Measurements from ENCODE around the gene CFAP52. TPM values are rescaled to one million over a fixed set of nuclear protein-coding genes. Genes with fewer than 3 reads are reported as not detected.
"Not testable (repeated sequence)": the region's sequence is repeated elsewhere in the genome, so short reads cannot be mapped to it uniquely, and the experiment has no call there.

Gene CFAP52
- total and polyA plus RNA-seq, 5 donors from 2014 or later, result not detected

DNA sequence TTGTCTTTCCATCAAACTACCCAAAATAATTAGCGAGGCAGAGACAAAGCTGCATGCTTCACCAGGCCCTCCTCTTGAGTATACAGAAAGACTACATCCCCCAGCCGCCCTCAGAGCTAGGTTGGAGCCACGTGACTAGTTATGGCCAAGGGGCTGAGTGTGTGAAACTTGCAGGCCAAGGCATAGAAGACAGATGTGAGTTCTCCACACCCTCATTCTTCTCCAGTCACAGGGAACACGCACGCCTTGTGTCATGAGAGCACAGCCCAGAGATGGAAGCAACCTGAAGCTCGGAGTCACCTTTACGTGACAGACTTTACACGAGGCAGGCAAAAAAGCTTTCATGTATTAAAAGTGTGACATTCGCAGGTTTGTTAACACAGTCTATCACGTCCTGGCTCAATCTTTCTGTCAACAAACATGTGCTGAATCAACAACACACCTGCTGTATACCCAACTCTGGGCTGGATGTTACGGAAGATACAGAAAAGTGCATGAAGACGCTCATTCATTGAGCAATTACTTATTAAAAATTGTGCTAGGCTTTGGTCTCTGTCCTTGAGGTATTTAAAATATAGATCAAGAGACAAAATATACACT lies 39.2 kb upstream of the CFAP52 start:
- ATAC-seq (ENCODE audit: low read depth in 2 of 2), result no peak

DNA sequence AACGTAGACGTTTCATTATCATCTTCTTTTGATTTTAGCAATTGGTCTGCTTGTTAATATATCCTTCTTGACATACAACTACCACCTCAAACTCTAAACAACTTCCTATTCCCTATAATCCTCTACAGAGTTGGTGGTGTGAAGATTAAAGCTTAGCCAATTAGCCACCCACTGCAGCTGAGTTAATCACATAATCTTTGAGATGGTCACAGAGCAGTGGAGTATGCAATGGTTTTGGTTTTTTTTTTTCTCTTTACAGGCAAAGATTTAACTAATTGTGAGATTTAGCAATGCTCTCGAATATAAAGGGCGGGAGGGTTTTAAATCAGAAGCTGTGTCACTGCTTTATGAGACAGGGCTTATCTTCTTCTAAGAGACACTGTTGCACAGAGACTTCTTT lies 37.8 kb upstream of the CFAP52 start:
- Mint-ChIP-seq H3K4me3 (no peak overlapping the region), H3K27me3 (no peaks in the 10 kb centered on the region), H3K36me3 (peaks cover 34% of the 10 kb centered on the region), H3K9me3 (no peaks in the 10 kb centered on the region), H3K27ac (peak overlapping the region in 1 of 3 donors; percentile 49), H3K4me1 (peaks cover 0 to 5% (median 3%) of the 10 kb centered on the region in 4 donors)
- ATAC-seq (ENCODE audit: low read depth in 2 of 2) (no peak), DNase-seq (no peak)
- H3K36me3 ChIP-seq (ENCODE audit: control insufficient read depth, insufficient read depth, low read length), result peaks cover 14% of the 10 kb centered on the region
- no peaks in the 10 kb centered on the region for H3K4me1 ChIP-seq (ENCODE audit: control insufficient read depth, insufficient read depth, low read length, poor library complexity, severe bottlenecking)
- no peak overlapping the region for H3K4me3 ChIP-seq (ENCODE audit: low read depth, low read length)
- no peaks in the 10 kb centered on the region for H3K27me3 ChIP-seq (ENCODE audit: control insufficient read depth, insufficient read depth, low read length)
- H3K27ac ChIP-seq (ENCODE audit: insufficient read depth, low read length, poor library complexity, severe bottlenecking), result no peak overlapping the region
- H3K9me3 ChIP-seq (ENCODE audit: control insufficient read depth in 2 of 2, low read length in 2 of 2), result no peaks in the 10 kb centered on the region

More for the DNA sequence above, 39.2 kb upstream of the CFAP52 start:
- Mint-ChIP-seq H3K9me3 (no peaks in the 10 kb centered on the region), H3K27me3 (no peaks in the 10 kb centered on the region), H3K4me1 (peaks cover 0 to 5% (median 3%) of the 10 kb centered on the region in 4 donors), H3K36me3 (peaks cover 25% of the 10 kb centered on the region), H3K27ac (no peak overlapping the region), H3K4me3 (no peak overlapping the region)
- Histone ChIP-seq H3K36me3 (ENCODE audit: control insufficient read depth, insufficient read depth, low read length) (peaks cover 14% of the 10 kb centered on the region), H3K9me3 (ENCODE audit: control insufficient read depth in 2 of 2, low read length in 2 of 2) (no peaks in the 10 kb centered on the region), H3K4me3 (ENCODE audit: low read depth, low read length) (no peak overlapping the region), H3K4me1 (ENCODE audit: control insufficient read depth, insufficient read depth, low read length, poor library complexity, severe bottlenecking) (no peaks in the 10 kb centered on the region), H3K27ac (ENCODE audit: insufficient read depth, low read length, poor library complexity, severe bottlenecking) (no peak overlapping the region), H3K27me3 (ENCODE audit: control insufficient read depth, insufficient read depth, low read length) (no peaks in the 10 kb centered on the region)
- DNase-seq, result no peak

DNA sequence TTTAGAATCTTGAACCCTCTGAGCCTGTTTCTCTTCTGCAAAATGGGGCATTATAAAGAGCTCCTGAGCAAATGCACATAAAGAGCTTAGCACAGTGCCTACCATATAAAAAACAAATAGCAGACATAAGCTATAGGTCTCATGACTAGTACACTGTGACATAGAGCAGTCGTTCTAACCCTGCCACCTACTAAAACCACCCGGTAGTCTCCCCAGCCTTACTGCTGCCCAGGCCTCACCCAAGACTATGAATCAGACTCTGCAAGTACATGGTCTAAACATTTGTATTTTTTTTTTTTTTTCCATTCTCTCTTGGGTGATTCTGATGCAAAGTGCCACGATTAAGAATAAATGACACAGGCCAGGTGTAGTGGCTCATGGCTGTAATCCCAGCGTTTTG lies 34.7 kb upstream of the CFAP52 start:
- no peak for DNase-seq

DNA sequence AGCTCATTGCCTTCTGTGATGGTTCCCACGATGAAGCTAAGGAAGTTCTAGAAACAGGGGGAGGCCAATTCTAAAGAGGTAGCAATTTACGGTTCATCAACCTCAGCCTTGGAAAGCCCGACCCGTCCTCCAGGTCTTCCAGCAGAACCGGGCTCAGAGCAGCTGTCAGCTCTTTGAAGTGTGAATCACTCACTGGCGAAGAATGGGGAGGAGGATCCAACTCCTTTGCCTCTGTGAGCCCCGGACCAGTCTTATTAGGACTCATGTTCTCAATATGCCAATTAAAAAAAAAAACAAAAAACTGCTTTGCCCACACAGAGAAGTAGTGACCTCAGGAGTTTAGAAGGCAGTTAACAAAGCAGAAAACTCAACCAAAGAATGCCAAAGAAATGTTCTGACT lies 32.2 kb upstream of the CFAP52 start:
- Mint-ChIP-seq H3K27ac (no peak overlapping the region), H3K9me3 (no peaks in the 10 kb centered on the region), H3K4me3 (no peak overlapping the region), H3K4me1 (peaks cover 2 to 6% (median 4%) of the 10 kb centered on the region in 4 donors), H3K27me3 (no peaks in the 10 kb centered on the region), H3K36me3 (peaks cover 49% of the 10 kb centered on the region)
- H3K4me3 ChIP-seq (ENCODE audit: low read depth, low read length), result no peak overlapping the region
- H3K4me1 ChIP-seq (ENCODE audit: control insufficient read depth, insufficient read depth, low read length, poor library complexity, severe bottlenecking), result no peaks in the 10 kb centered on the region
- no peaks in the 10 kb centered on the region for H3K27me3 ChIP-seq (ENCODE audit: control insufficient read depth, insufficient read depth, low read length)
- H3K9me3 ChIP-seq (ENCODE audit: control insufficient read depth in 2 of 2, low read length in 2 of 2), result no peaks in the 10 kb centered on the region
- H3K27ac ChIP-seq (ENCODE audit: insufficient read depth, low read length, poor library complexity, severe bottlenecking), result no peak overlapping the region
- DNase-seq (no peak), ATAC-seq (ENCODE audit: low read depth in 2 of 2) (no peak)
- H3K36me3 ChIP-seq (ENCODE audit: control insufficient read depth, insufficient read depth, low read length), result peaks cover 11% of the 10 kb centered on the region

More for the DNA sequence above, 34.7 kb upstream of the CFAP52 start:
- Mint-ChIP-seq H3K27ac (peak overlapping the region in 1 of 3 donors; percentile 66), H3K27me3 (no peaks in the 10 kb centered on the region), H3K4me3 (no peak overlapping the region), H3K36me3 (peaks cover 52% of the 10 kb centered on the region), H3K9me3 (no peaks in the 10 kb centered on the region), H3K4me1 (peaks cover 0 to 6% (median 2%) of the 10 kb centered on the region in 4 donors)
- no peaks in the 10 kb centered on the region for H3K27me3 ChIP-seq (ENCODE audit: control insufficient read depth, insufficient read depth, low read length)
- peaks cover 16% of the 10 kb centered on the region for H3K36me3 ChIP-seq (ENCODE audit: control insufficient read depth, insufficient read depth, low read length)
- no peak overlapping the region for H3K4me3 ChIP-seq (ENCODE audit: low read depth, low read length)
- no peaks in the 10 kb centered on the region for H3K9me3 ChIP-seq (ENCODE audit: control insufficient read depth in 2 of 2, low read length in 2 of 2)
- H3K4me1 ChIP-seq (ENCODE audit: control insufficient read depth, insufficient read depth, low read length, poor library complexity, severe bottlenecking), result no peaks in the 10 kb centered on the region
- ATAC-seq (ENCODE audit: low read depth in 2 of 2), result no peak
- H3K27ac ChIP-seq (ENCODE audit: insufficient read depth, low read length, poor library complexity, severe bottlenecking), result no peak overlapping the region

DNA sequence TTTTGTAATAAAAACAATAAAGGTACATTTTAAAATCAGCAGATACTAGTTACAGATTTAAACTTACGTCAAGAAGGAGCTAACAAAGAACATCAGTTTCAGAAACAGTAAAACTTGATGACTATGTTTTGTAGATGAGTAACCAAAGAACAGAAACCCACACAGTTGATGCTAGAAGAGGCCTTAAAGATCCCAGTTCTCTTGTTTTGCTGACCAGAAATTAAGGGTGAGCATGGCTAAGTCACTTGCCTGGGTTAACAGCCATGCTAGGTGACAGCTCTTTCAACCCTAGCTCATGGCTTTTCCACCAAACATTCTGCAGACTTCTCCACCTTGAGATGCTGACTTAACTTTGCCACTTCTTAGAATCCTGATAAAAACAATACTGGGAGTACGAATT lies 27.2 kb upstream of the CFAP52 start:
- Mint-ChIP-seq H3K4me1 (peaks cover 0 to 10% (median 3%) of the 10 kb centered on the region in 4 donors), H3K9me3 (no peaks in the 10 kb centered on the region), H3K4me3 (no peak overlapping the region), H3K27ac (no peak overlapping the region), H3K27me3 (no peaks in the 10 kb centered on the region), H3K36me3 (peaks cover 22% of the 10 kb centered on the region)
- H3K4me1 ChIP-seq (ENCODE audit: control insufficient read depth, insufficient read depth, low read length, poor library complexity, severe bottlenecking), result no peaks in the 10 kb centered on the region
- no peak overlapping the region for H3K4me3 ChIP-seq (ENCODE audit: low read depth, low read length)
- no peaks in the 10 kb centered on the region for H3K27me3 ChIP-seq (ENCODE audit: control insufficient read depth, insufficient read depth, low read length)
- H3K9me3 ChIP-seq (ENCODE audit: control insufficient read depth in 2 of 2, low read length in 2 of 2), result no peaks in the 10 kb centered on the region
- DNase-seq (no peak), ATAC-seq (ENCODE audit: low read depth in 2 of 2) (no peak)
- no peak overlapping the region for H3K27ac ChIP-seq (ENCODE audit: insufficient read depth, low read length, poor library complexity, severe bottlenecking)
- peaks cover 14% of the 10 kb centered on the region for H3K36me3 ChIP-seq (ENCODE audit: control insufficient read depth, insufficient read depth, low read length)

DNA sequence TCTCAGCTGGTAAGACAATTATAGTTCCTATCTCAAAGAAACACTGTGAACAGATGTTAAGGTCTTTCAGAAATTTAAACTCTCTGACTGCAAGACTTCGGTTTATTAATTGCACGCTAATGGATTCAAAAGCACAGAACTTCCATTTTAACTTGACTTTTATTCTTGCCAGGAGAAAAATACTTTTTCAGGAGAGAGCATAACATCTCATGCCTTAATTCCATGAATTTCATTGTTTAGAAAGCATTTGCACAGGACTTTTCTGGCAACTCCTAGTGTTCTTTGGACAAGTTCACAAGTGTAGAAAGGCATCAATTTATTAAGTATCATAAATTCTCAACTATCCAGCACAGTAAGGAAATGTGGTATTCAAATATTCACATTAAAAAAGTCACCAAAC lies 23.3 kb upstream of the CFAP52 start:
- DNase-seq (no peak), ATAC-seq (ENCODE audit: low read depth in 2 of 2) (no peak)
- Histone ChIP-seq H3K4me3 (ENCODE audit: low read depth, low read length) (no peak overlapping the region), H3K4me1 (ENCODE audit: control insufficient read depth, insufficient read depth, low read length, poor library complexity, severe bottlenecking) (no peaks in the 10 kb centered on the region), H3K27me3 (ENCODE audit: control insufficient read depth, insufficient read depth, low read length) (no peaks in the 10 kb centered on the region), H3K9me3 (ENCODE audit: control insufficient read depth in 2 of 2, low read length in 2 of 2) (no peaks in the 10 kb centered on the region), H3K27ac (ENCODE audit: insufficient read depth, low read length, poor library complexity, severe bottlenecking) (no peak overlapping the region), H3K36me3 (ENCODE audit: control insufficient read depth, insufficient read depth, low read length) (peaks cover 16% of the 10 kb centered on the region)
- H3K27me3 Mint-ChIP-seq, result no peaks in the 10 kb centered on the region
- peaks cover 0 to 13% (median 3%) of the 10 kb centered on the region in 4 donors for H3K4me1 Mint-ChIP-seq
- H3K27ac Mint-ChIP-seq, result no peak overlapping the region
- H3K36me3 Mint-ChIP-seq, result peaks cover 12% of the 10 kb centered on the region
- no peaks in the 10 kb centered on the region for H3K9me3 Mint-ChIP-seq
- no peak overlapping the region for H3K4me3 Mint-ChIP-seq

DNA sequence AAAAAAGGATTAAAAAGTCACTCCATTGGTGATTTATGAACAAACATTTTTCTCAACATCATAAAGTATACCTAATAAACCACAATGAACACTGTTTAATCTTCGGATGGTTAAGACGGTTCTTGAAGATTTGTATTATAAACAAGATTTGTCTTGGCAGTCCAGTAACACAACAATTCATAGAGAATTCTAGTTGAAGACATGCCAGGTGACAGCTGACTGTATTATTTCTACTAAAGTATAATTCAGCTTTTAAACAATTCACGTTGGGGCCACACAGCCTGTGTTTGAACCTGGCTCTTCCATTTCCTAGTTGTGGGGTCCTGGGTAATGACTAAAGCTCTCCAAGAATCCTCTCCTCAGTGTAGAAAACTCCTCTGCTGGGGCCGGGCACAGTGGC lies 22.8 kb upstream of the CFAP52 start:
- peaks cover 16% of the 10 kb centered on the region for H3K36me3 ChIP-seq (ENCODE audit: control insufficient read depth, insufficient read depth, low read length)
- H3K27ac Mint-ChIP-seq, result no peak overlapping the region
- no peaks in the 10 kb centered on the region for H3K9me3 ChIP-seq (ENCODE audit: control insufficient read depth in 2 of 2, low read length in 2 of 2)
- H3K4me1 ChIP-seq (ENCODE audit: control insufficient read depth, insufficient read depth, low read length, poor library complexity, severe bottlenecking), result no peaks in the 10 kb centered on the region
- peaks cover 13% of the 10 kb centered on the region for H3K36me3 Mint-ChIP-seq
- H3K4me3 ChIP-seq (ENCODE audit: low read depth, low read length), result no peak overlapping the region
- H3K4me3 Mint-ChIP-seq, result no peak overlapping the region
- no peak overlapping the region for H3K27ac ChIP-seq (ENCODE audit: insufficient read depth, low read length, poor library complexity, severe bottlenecking)
- no peaks in the 10 kb centered on the region for H3K27me3 ChIP-seq (ENCODE audit: control insufficient read depth, insufficient read depth, low read length)
- H3K27me3 Mint-ChIP-seq, result no peaks in the 10 kb centered on the region
- H3K4me1 Mint-ChIP-seq, result peaks cover 0 to 11% (median 3%) of the 10 kb centered on the region in 4 donors
- DNase-seq, result no peak
- no peaks in the 10 kb centered on the region for H3K9me3 Mint-ChIP-seq
- no peak for ATAC-seq (ENCODE audit: low read depth in 2 of 2)

DNA sequence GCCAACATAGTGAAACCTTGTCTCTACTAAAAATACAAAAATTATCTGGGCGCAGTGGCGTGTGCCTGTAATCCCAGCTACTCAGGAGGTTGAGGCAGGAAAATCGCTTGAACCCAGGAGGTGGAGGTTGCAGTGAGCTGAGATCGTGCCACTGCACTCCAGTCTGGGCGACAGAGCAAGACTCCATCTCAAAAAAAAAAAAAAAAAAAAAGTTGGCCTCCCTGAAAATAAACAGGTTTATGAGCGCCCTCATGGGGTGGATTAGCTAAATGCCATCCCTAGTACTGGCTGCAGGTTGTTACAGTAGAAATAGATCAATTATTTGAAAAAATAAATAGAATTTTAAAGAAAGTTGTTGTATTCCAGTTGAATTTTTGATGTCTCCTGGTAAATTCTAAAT lies 21.7 kb upstream of the CFAP52 start:
- not testable (repeated sequence) for H3K4me3 Mint-ChIP-seq; H3K27ac ChIP-seq (ENCODE audit: insufficient read depth, low read length, poor library complexity, severe bottlenecking); H3K9me3 Mint-ChIP-seq; H3K4me3 ChIP-seq (ENCODE audit: low read depth, low read length); H3K27ac Mint-ChIP-seq; H3K9me3 ChIP-seq (ENCODE audit: control insufficient read depth in 2 of 2, low read length in 2 of 2); H3K27me3 Mint-ChIP-seq; H3K4me1 ChIP-seq (ENCODE audit: control insufficient read depth, insufficient read depth, low read length, poor library complexity, severe bottlenecking); H3K27me3 ChIP-seq (ENCODE audit: control insufficient read depth, insufficient read depth, low read length); ATAC-seq (ENCODE audit: low read depth in 2 of 2)
- peaks cover 13% of the 10 kb centered on the region for H3K36me3 Mint-ChIP-seq
- peak in 2 of 3 donors; percentile 39 to 65 for DNase-seq
- H3K4me1 Mint-ChIP-seq, result peaks cover 3 to 10% (median 5%) of the 10 kb centered on the region in 4 donors
- H3K36me3 ChIP-seq (ENCODE audit: control insufficient read depth, insufficient read depth, low read length), result peaks cover 16% of the 10 kb centered on the region
